NCI-H82 (cell line): ENCODE data around the gene ZSWIM9.

Source experiments
- DNase-seq: peaks from one replicate; lab custom pipeline; 2025; lab: John Stamatoyannopoulos, UW

The ZSWIM9 gene

DNA sequence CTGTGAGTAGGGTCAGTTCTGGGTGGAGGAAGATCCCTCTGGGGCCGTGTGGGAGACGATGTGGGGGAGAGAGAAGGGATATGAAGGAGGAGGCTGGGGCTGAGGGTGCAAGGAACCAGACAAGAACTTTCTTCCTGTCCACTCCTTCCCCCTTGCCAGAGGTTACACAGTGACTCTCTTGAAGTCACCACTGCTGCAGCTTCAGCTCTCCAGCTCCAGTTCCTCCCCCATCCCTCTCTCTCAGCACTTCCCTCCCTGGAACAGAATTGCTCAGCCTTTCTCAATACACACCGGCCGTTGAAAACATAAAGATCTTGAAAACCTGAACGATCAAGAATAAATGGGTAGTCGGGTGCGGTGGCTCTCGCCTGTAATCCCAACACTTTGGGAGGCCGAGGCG, 5.1 kb downstream of the ZSWIM9 start:
- no peak for DNase-seq

DNA sequence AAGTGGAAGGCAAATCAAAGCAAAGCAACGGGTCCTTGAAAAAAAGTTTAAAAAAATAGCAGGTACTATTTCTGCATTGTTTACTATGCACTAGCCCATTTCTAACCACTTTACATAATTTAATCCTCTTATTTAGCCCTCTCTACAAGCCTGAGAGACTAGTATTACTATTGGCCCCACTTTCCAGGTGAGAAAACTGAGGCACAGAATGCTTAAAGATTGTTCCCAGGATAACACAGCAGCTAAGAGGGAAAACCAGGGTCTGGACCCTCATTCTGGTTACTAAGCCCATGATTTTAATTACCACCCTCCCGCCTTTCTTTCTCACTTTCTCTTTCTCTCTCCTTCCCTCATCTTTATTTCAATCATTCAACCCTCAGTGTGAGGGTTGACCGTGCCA, 5.7 kb downstream of the ZSWIM9 start:
- DNase-seq: no peak

DNA sequence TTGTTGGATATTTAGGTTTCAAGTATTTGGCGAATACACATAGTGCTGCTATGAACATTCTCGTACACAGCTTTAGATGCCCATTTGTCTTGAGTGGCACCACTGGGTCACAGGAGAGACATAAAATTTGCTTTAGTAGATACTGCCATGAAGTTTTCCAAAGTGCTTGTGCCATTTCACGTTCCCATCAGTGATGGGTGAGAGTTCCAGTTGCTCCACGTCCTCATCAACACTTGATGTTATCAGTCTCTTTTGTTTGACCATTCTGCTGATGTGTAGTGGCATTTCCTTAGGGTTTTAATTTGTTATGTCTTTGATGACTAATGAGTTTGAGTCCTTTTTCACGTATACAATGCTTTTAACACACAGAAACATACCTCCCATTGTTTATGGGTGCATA, 11.0 kb downstream of the ZSWIM9 start:
- DNase-seq: no peak

DNA sequence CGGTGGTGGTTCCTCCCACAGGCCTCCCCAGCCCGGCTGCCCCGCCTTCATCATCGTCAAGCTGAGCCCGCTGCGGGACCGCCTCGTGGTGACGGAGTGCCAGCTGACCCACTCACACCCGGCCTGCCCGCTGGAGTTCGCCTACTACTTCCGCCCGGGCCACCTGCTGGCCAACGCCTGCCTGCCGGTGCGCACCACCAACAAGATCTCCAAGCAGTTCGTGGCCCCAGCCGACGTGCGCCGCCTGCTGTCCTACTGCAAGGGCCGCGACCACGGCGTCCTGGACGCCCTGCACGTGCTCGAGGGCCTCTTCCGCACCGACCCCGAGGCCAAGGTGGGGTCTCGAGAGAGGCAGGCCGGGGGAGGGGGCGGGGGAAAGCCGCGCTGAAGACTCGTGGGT, 12.0 kb downstream of the ZSWIM9 start:
- no peak for DNase-seq

DNA sequence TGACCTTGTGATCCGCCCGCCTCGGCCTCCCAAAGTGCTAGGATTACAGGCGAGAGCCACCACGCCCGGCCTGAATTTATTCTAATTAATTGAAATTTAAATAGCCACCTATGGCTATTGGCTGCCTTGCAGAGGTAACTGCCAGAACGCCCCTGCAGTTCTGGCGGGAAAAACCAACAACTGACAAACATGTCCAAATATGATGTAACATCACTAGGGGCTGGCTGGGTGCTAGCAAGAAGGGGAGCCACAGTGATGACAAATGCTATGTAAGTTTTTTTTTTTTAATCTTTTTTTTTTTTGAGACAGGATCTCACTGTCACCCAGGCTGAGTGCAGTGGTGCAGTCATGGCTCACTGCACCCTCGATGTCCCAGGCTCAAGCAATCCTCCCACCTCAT, 12.9 kb downstream of the ZSWIM9 start:
- DNase-seq: no peak

DNA sequence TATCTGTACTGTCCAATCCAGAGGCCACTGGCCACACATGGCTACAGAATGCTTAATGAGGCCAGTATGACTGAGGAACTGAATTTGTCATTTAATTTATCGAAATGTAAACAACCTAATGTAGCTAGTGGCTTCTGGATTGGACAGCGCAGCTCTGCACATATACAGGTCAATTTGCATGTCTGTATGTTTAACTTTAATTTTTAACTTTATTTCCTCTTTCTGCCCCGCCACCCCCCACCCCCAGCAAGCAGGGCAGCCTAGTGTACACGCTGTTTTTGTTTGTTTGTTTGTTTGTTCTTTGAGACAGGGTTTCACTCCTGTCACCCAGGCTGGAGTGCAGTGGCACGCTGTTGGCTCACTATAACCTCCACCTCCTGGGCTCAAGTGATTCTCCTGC, 15.5 kb downstream of the ZSWIM9 start:
- no peak for DNase-seq

DNA sequence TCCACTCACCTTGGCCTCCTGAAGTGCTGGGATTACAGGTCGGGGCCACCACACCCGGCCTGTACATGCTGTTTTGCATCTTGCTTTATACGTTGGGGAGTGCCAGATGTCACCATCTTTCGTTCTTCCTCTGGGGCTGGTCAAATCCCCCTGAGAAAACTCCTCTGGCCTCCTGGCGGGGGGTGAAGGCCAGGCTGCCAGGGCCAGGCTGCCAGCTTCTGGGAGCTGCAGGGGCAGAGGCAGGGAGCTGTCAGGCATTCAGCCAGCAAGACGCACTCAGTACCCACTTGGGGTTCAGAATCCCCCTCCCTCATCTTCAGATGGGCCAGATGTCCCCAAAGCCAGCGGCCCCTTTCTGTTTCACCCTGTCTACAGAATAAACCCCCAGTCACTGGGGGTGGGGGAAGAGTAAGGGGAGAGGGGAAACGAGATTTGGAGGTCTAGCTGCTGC, 16.1 kb downstream of the ZSWIM9 start:
- DNase-seq: peak; percentile 83

DNA sequence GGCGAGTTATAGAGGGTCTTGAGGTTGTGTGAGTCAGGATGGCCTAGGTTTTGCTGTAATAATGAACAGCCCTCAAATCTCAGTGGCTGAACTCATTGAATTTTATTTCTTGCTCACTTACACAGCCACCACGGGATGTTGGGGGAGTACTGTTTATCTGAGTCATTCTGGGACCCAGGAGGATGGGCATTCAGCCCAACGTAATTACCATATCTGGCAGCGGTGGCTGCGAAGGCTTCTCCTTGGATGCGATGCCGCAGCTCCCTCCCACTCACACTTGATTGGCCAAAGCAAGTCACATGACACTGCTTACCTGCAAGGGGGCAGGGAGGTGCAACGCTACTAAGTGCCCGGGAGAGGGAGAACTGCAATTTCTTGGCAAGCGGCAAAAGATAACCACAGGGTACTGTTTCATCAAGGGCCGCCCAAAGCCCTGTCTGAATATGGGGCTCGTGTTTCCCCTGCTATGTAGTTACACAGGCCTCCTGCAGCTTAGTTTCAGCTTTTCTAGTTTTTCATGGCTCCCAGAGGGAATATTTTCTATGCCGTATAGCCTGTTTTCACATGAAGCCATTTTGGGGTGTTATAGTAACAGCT, 19.9 kb downstream of the ZSWIM9 start:
- peak; percentile 74 for DNase-seq

DNA sequence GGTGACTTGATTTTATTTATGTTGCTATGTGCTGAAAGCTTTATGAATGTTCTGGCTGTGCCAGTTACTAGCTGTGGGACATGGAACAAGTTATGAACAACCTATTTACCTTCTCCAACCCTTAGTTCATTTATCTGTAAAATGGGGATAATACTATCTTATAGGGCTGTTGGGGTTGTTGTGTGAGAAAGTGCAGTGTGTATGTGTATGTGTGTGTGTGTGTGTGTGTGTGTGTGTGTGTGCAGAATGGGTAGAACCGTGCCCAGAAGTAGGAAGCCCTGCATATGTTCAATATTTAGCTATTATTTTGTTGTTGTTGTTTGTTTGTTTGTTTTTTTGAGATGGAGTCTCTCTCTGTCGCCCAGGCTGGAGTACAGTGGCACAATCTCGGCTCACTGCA, 20.4 kb downstream of the ZSWIM9 start:
- DNase-seq: no peak

DNA sequence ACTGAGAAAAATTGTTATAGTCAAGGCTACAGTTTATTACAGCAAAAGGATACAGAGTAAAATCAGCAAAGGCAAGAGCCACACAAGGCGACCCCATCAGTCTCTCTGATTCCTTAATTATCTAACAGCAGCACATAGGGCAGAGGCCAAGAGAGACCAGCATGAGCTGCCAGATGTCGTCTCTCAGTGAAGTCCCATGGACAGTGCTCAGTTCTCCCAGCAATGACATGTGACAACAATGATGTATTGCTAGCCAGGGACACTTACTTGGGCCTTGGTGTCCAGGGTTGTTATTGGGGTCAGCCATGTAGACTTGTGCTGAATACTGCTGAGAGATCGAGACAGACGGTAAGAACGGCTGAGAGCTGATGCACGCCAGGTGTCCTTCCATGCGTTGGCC, 22.3 kb downstream of the ZSWIM9 start:
- DNase-seq: no peak

DNA sequence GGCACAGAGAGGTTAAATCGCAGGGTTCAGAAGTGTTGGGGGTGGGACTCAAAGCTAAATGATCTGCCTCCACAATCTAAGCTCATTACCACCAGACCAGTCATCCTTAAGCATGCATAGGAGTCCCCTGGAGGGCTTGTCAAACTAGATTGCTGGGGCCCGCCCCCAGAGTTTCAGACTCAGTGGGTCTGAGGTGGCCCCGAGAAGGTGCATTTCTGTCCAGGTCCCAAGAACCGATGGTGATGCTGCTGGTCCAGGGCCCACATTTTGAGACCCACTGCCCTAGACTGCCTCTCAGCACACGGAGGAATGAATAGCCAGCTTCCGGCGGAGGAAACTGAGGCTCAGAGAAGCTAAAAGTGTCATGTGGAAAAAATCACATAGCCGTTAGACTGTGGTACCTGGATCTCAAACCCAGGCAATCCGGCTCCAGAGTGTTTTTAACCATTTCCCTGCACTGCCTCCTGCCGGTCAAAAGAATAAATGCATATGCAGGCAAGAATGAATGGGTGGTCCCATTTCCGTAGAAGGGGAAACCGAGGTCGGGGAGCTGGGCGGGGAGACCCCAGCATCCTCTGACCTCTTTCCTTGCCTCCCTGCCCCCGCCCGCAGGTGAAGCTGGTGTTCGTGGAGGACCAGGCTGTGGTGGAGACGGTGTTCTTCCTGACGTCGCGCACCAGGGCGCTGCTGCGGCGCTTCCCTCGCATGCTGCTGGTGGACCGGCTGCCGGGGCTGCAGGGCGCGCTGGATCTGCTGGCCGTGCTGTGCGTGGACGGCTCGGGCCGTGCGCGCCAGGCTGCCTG, 23.8 kb downstream of the ZSWIM9 start:
- DNase-seq: peak; percentile 18

DNA sequence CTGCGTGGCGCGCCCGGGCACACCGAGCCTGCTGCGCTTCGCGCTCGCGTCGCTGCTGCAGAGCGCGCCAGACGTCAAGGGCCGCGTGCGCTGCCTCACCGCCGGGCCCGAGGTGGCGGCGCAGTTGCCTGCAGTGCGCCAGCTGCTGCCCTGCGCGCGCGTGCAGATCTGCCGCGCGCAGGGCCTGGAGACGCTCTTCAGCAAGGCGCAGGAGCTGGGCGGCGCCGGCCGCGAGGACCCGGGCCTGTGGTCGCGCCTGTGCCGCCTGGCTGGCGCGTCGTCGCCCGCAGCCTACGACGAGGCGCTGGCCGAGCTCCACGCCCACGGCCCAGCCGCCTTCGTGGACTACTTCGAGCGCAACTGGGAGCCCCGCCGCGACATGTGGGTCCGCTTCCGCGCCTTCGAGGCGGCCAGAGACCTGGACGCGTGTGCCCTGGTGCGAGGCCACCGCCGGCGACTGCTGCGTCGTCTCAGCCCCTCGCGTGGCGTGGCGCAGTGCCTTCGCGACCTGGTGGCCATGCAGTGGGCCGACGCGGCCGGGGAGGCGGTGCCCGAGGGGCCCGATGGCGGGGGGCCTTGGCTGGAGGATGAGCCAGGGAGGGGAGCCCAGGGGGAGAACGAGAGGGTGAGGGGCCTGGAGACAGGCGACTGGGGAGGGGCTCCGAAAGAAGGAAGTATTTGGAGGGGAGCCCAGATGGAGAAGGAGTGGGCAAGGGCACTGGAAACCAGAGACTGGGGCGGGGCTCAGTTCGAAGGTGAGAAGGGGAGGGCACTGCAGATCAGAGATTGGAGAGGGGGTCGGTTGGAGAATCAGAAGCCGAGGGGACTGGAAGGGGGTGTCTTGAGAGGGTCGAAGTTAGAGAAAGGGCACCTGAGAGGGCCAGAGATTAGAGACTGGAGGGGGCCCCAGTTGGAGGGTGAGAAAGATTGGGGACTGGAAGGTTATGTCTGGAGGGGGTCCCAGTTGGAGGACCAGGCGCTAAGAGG, 24.7 kb downstream of the ZSWIM9 start:
- no peak for DNase-seq

DNA sequence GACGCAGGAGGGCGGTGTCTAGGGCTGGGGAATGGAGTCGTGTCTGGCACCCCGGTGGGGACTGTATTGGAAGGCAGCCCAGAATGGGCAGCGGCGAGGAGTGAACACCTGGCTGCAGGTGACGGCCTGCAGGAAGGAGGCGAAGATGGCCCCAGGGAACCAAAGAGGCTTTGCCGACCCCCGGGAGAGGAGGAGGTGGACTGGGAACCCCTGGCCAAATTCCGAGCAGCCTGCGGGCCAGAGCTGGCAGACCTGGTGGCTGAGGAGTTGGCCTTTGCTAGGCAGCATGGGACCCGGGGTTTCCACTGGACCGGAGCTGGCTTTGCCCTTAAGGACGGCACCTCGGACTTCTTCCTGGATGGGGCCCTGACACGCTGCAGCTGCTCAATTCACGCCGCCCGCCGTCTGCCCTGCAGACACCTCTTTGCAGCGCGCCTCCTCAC, 25.9 kb downstream of the ZSWIM9 start:
- no peak for DNase-seq

DNA sequence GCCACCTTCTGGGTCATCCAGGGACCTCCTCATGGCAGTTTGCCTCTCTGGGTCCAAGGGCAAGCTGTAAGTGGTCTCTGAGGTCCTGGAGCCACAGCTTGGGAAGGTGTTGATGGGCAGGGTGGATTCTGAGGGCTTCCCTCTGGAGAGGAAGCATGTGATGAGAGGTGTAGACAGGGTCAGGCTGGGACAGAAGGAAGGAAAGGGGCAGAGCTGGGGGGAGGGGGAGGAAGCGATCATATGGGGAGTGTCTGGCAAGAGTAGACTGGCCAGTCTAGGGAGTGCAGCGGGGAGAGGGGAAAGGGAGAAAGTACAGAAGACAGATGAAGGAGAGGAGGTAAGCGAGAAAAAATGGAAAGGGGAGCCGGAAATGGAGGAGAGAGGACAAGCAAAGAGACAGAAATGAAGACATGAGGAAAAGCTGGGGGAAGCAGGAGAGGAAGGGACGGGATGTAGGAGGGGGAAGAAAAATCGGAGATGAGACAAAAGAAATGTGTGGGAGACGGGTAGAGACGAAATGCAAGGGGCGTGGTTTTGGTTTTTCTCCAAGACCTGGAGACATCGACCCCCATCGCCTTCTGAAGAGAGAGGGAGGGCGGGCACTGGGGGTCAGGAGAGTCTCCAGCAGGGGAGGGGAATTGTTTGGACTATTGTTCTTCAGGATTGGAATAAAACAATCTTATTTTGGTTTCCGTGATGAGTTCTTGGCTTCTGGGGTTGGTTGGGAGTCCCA, 26.6 kb downstream of the ZSWIM9 start:
- DNase-seq: peak; percentile 40

DNA sequence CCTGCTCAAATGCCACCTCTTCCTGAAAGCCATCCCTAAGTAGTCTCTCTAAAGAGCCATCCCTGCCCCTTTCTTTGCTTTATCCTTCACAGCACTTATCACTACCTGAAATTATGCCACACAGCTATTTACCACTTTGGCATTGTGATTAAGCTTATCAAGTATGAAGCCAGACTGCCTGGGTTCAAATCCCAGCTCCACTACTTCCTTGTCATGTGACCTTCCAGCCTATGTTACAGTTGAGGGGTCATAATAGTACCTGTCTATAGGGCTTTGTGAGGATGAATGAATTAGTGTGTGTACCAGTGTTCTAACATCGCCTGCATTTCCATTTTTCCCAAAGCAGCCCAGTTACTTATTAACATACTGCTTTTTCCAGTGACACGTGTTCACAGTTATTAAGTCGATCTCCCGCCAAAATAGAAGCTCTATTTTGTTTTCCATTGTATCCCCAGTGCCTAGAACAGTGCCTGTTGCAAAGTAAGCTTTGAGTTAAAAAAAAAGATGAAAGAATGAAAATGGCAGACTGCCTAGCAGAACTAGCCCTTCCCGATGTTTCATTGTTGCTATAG, 32.8 kb downstream of the ZSWIM9 start:
- DNase-seq: no peak

DNA sequence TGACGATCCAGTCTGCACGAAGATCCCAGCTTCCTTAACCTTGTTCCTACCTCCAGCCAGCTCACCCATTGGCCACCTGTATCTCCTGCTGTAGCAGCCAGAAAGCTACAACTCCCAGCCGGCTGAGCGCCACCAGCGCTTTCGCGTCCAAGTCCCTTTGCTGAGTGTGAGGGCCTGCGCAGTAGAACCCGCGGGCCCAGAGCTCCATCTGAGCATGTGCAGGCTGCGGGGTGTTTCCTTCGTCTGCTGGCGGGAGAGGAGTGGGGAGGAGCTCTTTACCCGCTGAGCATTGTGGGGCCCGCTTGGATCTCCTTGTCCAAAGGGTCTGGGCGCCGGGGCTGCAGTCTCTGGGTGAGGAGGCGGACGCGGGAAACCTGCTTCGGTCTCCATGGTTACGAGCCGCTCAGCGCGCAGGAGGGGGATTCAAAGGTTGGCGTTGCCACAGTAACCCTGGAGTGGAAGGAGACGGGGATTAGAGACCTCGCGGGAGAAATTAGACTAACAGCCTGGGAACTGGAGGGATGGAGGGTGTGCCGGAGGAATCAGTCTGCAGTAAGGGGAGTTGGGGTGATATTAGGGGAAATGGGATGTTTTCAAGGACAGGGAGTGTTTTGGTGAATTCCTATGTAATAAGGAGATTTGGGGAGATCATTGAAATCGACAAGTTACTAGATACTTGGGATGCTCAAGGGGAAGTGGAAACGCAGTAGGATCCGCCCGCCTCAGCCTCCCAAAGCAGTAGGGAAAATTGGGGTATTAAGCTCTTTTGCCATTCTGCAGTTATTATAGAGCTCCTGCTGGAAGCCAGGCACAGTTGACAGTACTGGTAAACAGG, 33.5 kb downstream of the ZSWIM9 start:
- peak; percentile 100 for DNase-seq

DNA sequence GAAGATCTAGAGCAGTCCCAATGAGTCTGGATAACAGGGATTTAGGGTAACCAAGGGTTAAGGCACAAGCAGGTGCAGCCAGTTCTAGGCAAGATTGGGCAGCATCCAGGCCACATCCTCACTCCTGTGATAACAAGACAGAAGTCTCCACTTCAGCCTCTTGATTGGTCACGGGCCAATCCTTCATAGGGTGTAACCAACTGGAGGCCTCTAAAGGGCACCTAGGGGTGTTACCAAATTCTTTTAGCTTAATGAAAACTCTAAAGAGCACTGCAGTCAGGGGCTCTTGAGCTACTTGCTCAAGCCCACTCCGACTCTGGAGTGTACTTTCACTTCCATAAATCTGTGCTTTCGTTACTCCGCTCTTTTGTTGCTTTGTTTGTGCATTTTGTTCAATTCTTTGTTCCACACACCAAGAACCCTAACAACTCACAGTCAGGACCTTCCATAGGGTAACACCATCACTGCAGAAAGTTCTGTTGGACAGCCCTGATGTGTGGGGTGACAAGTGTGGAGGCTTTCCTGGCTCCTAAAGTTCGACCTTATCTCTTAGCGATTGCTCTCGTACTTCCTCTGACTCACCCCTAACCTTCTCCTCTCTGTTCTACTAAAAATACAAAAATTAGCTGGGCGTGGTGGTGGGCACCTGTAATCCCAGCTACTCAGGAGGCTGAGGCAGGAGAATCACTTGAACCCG, 36.1 kb downstream of the ZSWIM9 start:
- DNase-seq: no peak

DNA sequence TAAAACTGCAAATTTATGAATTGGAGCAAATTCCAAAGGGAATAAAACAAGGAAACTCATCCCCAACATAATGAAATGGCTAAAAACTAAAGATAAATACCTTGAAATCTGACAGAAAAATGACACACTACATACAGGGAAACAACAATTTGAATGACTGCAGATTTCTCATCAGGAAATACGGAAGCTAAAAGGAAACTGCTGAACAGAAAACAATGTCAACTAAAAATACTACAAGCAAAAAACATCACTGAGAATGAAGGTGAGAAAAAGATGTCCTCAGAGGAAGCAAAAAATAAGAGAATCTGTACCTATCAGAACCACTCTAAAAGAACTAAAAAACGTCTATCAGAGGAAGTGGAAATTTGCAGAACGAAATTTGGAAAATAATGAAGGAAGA, 39.5 kb downstream of the ZSWIM9 start:
- DNase-seq: no peak

DNA sequence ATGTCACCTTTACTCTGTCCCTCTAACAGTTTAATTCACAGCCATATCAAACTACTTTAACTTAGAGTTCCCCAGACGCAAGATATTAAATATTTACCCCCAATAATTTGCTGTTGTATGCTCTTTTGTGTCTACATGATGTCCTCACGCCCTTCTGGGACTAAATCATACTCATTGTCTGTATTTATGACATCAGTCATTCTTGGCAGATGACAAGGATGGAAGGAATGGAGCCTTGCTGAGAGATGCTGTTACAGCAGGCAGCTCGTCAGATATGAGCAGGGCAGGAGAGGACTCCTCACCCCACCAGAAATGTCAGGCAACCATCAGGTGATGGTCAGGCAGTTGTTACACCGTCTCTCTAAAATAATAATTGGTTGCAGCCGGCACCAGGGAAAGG, 43.5 kb downstream of the ZSWIM9 start:
- DNase-seq: no peak

DNA sequence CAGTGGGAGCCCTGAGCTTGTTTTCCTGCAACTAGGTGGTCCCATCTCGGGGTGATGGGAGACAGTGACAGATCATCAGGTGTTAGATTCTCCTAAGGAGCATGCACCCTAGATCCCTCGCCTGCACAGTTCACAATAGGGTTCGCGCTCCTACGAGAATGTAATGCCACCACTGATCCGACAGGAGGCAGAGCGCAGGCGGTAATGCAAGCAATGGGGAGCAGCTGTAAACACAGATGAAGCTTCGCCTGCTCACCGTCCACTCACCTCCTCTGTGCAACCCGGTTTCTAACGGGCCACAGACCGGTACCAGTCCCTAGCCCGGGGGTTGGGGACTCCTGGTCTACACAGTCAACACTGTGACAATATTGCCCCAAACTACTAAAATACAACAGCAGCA, 46.5 kb downstream of the ZSWIM9 start:
- no peak for DNase-seq
